H1 (cell line): ENCODE data around the gene SLC22A14. TPM values are rescaled to one million over a fixed set of nuclear protein-coding genes. Genes with fewer than 3 reads are reported as not detected.

Source experiments
- CTCF ChIA-PET: fragments of 300-600 bp; sonication (Branson Sonifier 250); formaldehyde crosslinking; loops from one replicate; lab custom pipeline; 2021; ENCODE audit not compliant: partially characterized antibody; lab: Charles Lee
- POLR2A ChIA-PET: fragments of 300-600 bp; sonication (Branson Sonifier 250); formaldehyde crosslinking; loops from one replicate; lab custom pipeline; 2021; ENCODE audit warnings: inconsistent platforms; ENCODE audit not compliant: partially characterized antibody; lab: Charles Lee
- DNase-seq, 2 experiments: peaks; one replicate each; pipeline versions ENCODE4 v3.0.0 to v3.0.0-alpha.2; 2010 to 2022; ENCODE audit warnings: low spot score in 2 of 2, low read depth in 1 of 2, mixed read lengths in 1 of 2
- FAIRE-seq: peaks from 2 replicates; lab custom pipeline; 2011; peaks lifted over from hg19 to GRCh38; lab: Jason Lieb, UNC
- H2AFZ ChIP-seq: 2 replicates; pipeline ENCODE4 v1.8.1; 2012; ENCODE audit warnings: low read length, inconsistent platforms
- H2AK5ac ChIP-seq: 2 replicates; pipeline ENCODE4 v1.6.1; 2013; ENCODE audit warnings: low read depth, low read length
- H2BK120ac ChIP-seq: replicated peaks from 2 replicates; pipeline ENCODE3; 2013; ENCODE audit warnings: low read depth, low read length, inconsistent platforms
- H2BK12ac ChIP-seq: 2 replicates; pipeline ENCODE4 v1.6.1; 2013; ENCODE audit warnings: low read depth, low read length
- H2BK15ac ChIP-seq: 2 replicates; pipeline ENCODE4 v1.6.1; 2013; ENCODE audit warnings: low read length
- H2BK20ac ChIP-seq: 2 replicates; pipeline ENCODE4 v1.6.1; 2013; ENCODE audit warnings: low read length
- H2BK5ac ChIP-seq: 2 replicates; pipeline ENCODE4 v1.6.1; 2013; ENCODE audit warnings: low read depth, low read length
- H3K14ac ChIP-seq: 2 replicates; pipeline ENCODE4 v1.6.1; 2013; ENCODE audit warnings: inconsistent platforms; ENCODE audit not compliant: insufficient read length
- H3K18ac ChIP-seq: 2 replicates; pipeline ENCODE4 v1.6.1; 2013; ENCODE audit warnings: low read length; ENCODE audit errors: extremely low read depth
- H3K23ac ChIP-seq: 2 replicates; pipeline ENCODE4 v1.6.1; 2013; ENCODE audit warnings: inconsistent platforms; ENCODE audit not compliant: insufficient read length
- H3K23me2 ChIP-seq: 2 replicates; pipeline ENCODE4 v1.6.1; 2013; ENCODE audit warnings: low read depth, low read length
- H3K27ac ChIP-seq: 2 replicates; pipeline ENCODE4 v1.6.1; 2011; ENCODE audit warnings: low read depth, low read length, inconsistent platforms
- H3K27me3 ChIP-seq, 4 experiments: replicated peaks in 1 of 4; 1 replicate in 1 of 4; 2 replicates in 3 of 4; pipeline versions ENCODE4 v1.6.1 to v1.8.1; 2011 to 2013; ENCODE audit warnings: low read length in 3 of 4, mild to moderate bottlenecking in 3 of 4, inconsistent platforms in 2 of 4, mixed read lengths in 2 of 4, moderate library complexity in 1 of 4; ENCODE audit not compliant: control insufficient read depth in 3 of 4, insufficient read depth in 3 of 4; ENCODE audit errors: extremely low read depth in 1 of 4
- H3K36me3 ChIP-seq, 4 experiments: 2 replicates each; pipeline versions ENCODE4 v1.6.1 to v1.8.1; 2011 to 2013; ENCODE audit warnings: mild to moderate bottlenecking in 4 of 4, low read length in 3 of 4, moderate library complexity in 2 of 4, control low read depth in 1 of 4, inconsistent platforms in 1 of 4; ENCODE audit not compliant: insufficient read depth in 4 of 4, control insufficient read depth in 2 of 4
- H3K4ac ChIP-seq: replicated peaks from 2 replicates; pipeline ENCODE3; 2013; ENCODE audit warnings: low read length, low read depth, mixed read lengths, inconsistent platforms; ENCODE audit not compliant: insufficient read length
- H3K4me1 ChIP-seq, 4 experiments: replicated peaks in 1 of 4; 1 replicate in 1 of 4; 2 replicates in 3 of 4; pipeline versions ENCODE4 v1.6.1 to v1.8.1; 2011 to 2013; ENCODE audit warnings: low read length in 3 of 4, inconsistent platforms in 2 of 4, mixed read lengths in 1 of 4; ENCODE audit not compliant: insufficient read depth in 4 of 4, control insufficient read depth in 3 of 4
- H3K4me2 ChIP-seq, 2 experiments: 2 replicates each; pipeline versions ENCODE4 v1.6.1 to v1.8.1; 2011 to 2013; ENCODE audit warnings: low read depth in 2 of 2, low read length in 2 of 2, control low read depth in 1 of 2, inconsistent platforms in 1 of 2, mild to moderate bottlenecking in 1 of 2; ENCODE audit not compliant: insufficient read depth in 1 of 2
- H3K4me3 ChIP-seq, 4 experiments: fragments of 200-600, 300-600 bp in 1 of 4; sonication (generic), shearing (Covaris generic), sonication (Bioruptor Twin) in 1 of 4; 2 replicates each; pipeline versions ENCODE4 v1.5.1 to v1.8.1; 2011 to 2016; ENCODE audit warnings: low read length in 4 of 4, low read depth in 3 of 4, control low read depth in 2 of 4, inconsistent platforms in 2 of 4, mild to moderate bottlenecking in 2 of 4, mixed read lengths in 1 of 4, moderate library complexity in 1 of 4; ENCODE audit not compliant: insufficient read depth in 2 of 4; ENCODE audit errors: extremely low read depth in 1 of 4
- H3K56ac ChIP-seq: replicated peaks from 2 replicates; pipeline ENCODE3; 2013; ENCODE audit warnings: low read depth, mild to moderate bottlenecking, mixed read lengths, low read length, inconsistent platforms; ENCODE audit not compliant: insufficient read length
- H3K79me1 ChIP-seq: 2 replicates; pipeline ENCODE4 v1.6.1; 2013; ENCODE audit warnings: low read depth, low read length, control low read depth
- H3K79me2 ChIP-seq, 2 experiments: 2 replicates each; pipeline versions ENCODE4 v1.6.1 to v1.8.1; 2012 to 2013; ENCODE audit warnings: low read length in 2 of 2, mild to moderate bottlenecking in 2 of 2, inconsistent platforms in 1 of 2; ENCODE audit not compliant: insufficient read depth in 2 of 2, control insufficient read depth in 1 of 2
- H3K9ac ChIP-seq, 4 experiments: replicated peaks in 1 of 4; 1 replicate in 1 of 4; 2 replicates in 3 of 4; pipeline versions ENCODE4 v1.6.1 to v1.8.1; 2011 to 2013; ENCODE audit warnings: low read depth in 3 of 4, low read length in 3 of 4, control low read depth in 2 of 4, mild to moderate bottlenecking in 2 of 4, moderate library complexity in 2 of 4, inconsistent platforms in 1 of 4; ENCODE audit errors: extremely low read depth in 1 of 4
- H3K9me3 ChIP-seq, 2 experiments: 2 replicates each; pipeline versions ENCODE4 v1.6.1 to v1.8.1; 2012 to 2013; ENCODE audit warnings: mild to moderate bottlenecking in 2 of 2, moderate library complexity in 2 of 2, control low read depth in 1 of 2, inconsistent platforms in 1 of 2, low read depth in 1 of 2, low read length in 1 of 2, mixed read lengths in 1 of 2; ENCODE audit not compliant: insufficient read depth in 2 of 2
- H4K20me1 ChIP-seq, 2 experiments: replicated peaks in 1 of 2; 2 replicates each; pipeline versions ENCODE3 to v1.8.1; 2011 to 2013; ENCODE audit warnings: inconsistent platforms in 2 of 2, low read length in 2 of 2, mild to moderate bottlenecking in 1 of 2; ENCODE audit not compliant: insufficient read depth in 2 of 2, control insufficient read depth in 1 of 2
- H4K5ac ChIP-seq: 2 replicates; pipeline ENCODE4 v1.6.1; 2013; ENCODE audit warnings: low read length, low read depth, mixed read lengths, inconsistent platforms; ENCODE audit not compliant: insufficient read length
- H4K8ac ChIP-seq: 2 replicates; pipeline ENCODE4 v1.8.0; 2013; ENCODE audit warnings: mild to moderate bottlenecking, moderate library complexity, low read length, inconsistent platforms; ENCODE audit not compliant: insufficient read depth; ENCODE audit errors: extremely low read depth
- H4K91ac ChIP-seq: replicated peaks from 2 replicates; pipeline ENCODE3; 2013; ENCODE audit warnings: low read length, mixed read lengths, inconsistent platforms; ENCODE audit not compliant: insufficient read length
- ATF2 ChIP-seq: IDR thresholded peaks from 2 replicates; pipeline ENCODE4 v1.6.1; 2012; ENCODE audit warnings: low read length, inconsistent platforms
- CEBPB ChIP-seq: IDR thresholded peaks from 2 replicates; pipeline ENCODE4 v1.6.1; 2012; ENCODE audit warnings: low read depth, low read length
- EGR1 ChIP-seq: IDR thresholded peaks from 2 replicates; pipeline ENCODE4 v1.6.1; 2011; ENCODE audit warnings: low read depth, low read length, borderline replicate concordance
- EP300 ChIP-seq, 2 experiments: IDR thresholded peaks; 1 replicate in 1 of 2; 2 replicates in 1 of 2; pipeline ENCODE4 v1.6.1; 2011 to 2012; ENCODE audit warnings: low read depth in 2 of 2, low read length in 2 of 2, mild to moderate bottlenecking in 2 of 2, borderline replicate concordance in 1 of 2, inconsistent platforms in 1 of 2, moderate library complexity in 1 of 2
- RNF2 ChIP-seq: fragments of 200-900, 300-1000 bp; sonication (generic); IDR thresholded peaks from 2 replicates; pipeline ENCODE4 v1.7.1; 2016; ENCODE audit warnings: borderline replicate concordance, low read depth, mild to moderate bottlenecking, antibody characterized with exemption, low read length; ENCODE audit not compliant: poor library complexity, severe bottlenecking; ENCODE audit errors: missing control alignments
- SIRT6 ChIP-seq: IDR thresholded peaks from one replicate; pipeline ENCODE4 v1.7.1; 2012; ENCODE audit warnings: low read length, inconsistent platforms
- SIX5 ChIP-seq: IDR thresholded peaks from 2 replicates; pipeline ENCODE4 v1.6.1; 2011; ENCODE audit warnings: mild to moderate bottlenecking, low read depth, low read length
- SP1 ChIP-seq: IDR thresholded peaks from 2 replicates; pipeline ENCODE4 v1.6.1; 2011; ENCODE audit warnings: low read depth, low read length
- SP4 ChIP-seq: IDR thresholded peaks from 2 replicates; pipeline ENCODE4 v1.6.1; 2012; ENCODE audit warnings: low read length, inconsistent platforms
- TBP ChIP-seq: IDR thresholded peaks from 2 replicates; pipeline ENCODE4 v1.6.1; 2011; ENCODE audit warnings: low read depth, low read length, improper control_type of control experiment
- YY1 ChIP-seq: IDR thresholded peaks from 2 replicates; pipeline ENCODE4 v1.6.1; 2011; ENCODE audit warnings: low read depth, mild to moderate bottlenecking, low read length
- WGBS, 2 experiments: shearing (Covaris generic) in 1 of 2; methylation state at CpG; one replicate each; pipeline versions ENCODE4 v1.1.6 to v1.1.7; 2013 to 2015; ENCODE audit warnings: low lambda C conversion rate in 2 of 2, mixed read lengths in 2 of 2, inconsistent platforms in 1 of 2, low coverage in 1 of 2, missing lambda C conversion rate in 1 of 2; ENCODE audit not compliant: insufficient replicate concordance in 2 of 2, insufficient coverage in 1 of 2, insufficient read length in 1 of 2; ENCODE audit errors: extremely low coverage in 1 of 2, missing lambda C conversion rate in 1 of 2; 5-methylcytosine and 5-hydroxymethylcytosine counted together
- polyA plus RNA-seq, 7 experiments: library from polyadenylated mRNA; depleted of rRNA in 3 of 7; stranded (reverse) in 5 of 7; unstranded in 2 of 7; fragments of >200 nt in 5 of 7; fragments of 200-250 nt in 2 of 7; gene quantifications; 1 replicate in 5 of 7; 2 replicates in 1 of 7; 4 replicates in 1 of 7; pipeline versions ENCODE4 v1.2.1 to v1.2.3, GENCODE V29; 2011 to 2013; ENCODE audit warnings: missing spikeins in 2 of 7, mixed read lengths in 2 of 7
- total RNA-seq: library from RNA; stranded (reverse); fragmentation: NEBNext Ultra II Directional; extraction: Animal tissue kit (Norgen Biotek cat#: 25700); gene quantifications from 2 replicates; pipeline ENCODE4 v1.2.1, GENCODE V29; 2021
- TF ChIP-seq, protein P1 (sequence below): IDR thresholded peaks from 2 replicates; pipeline ENCODE4 v1.6.1; 2012; ENCODE audit warnings: inconsistent platforms

The SLC22A14 gene
- total and polyA plus RNA-seq, 2 of the 8 experiments (the other 6 are each of a cell fraction or from before 2014, with no cell fraction given) = 0.03 TPM; not detected in 1

DNA sequence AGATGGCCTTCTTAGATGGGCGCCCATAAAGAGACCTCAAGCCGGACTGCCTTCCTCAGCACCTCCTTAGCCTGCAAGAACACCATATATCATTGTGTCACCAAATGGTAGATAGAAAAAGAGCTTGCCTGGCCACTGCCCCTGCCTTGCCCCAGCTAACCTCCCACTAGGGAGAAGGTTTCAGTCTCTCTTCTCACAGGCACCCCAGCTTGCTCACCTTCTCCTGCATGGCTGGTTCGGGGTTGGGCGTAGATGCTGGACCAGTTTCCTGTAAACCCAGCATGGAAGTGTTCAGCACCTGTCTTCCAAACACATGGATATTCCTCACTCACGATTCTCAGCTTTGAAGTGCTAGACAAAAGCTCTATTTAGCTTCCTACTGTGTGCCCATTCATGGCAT is 3.3 kb upstream of the SLC22A14 start:
- H3K4ac ChIP-seq = no peak overlapping the region
- H2AK5ac ChIP-seq = no peak overlapping the region
- no peak overlapping the region for H4K5ac ChIP-seq
- H3K27ac ChIP-seq = no peak overlapping the region
- H2BK5ac ChIP-seq = no peak overlapping the region
- WGBS, 2 experiments = 96% methylated on average over 3 of the region's 5 CpGs; no CpG with 5 or more reads in 1 of the 2 experiments
- H3K36me3 ChIP-seq = no peaks in the 10 kb centered on the region
- CTCF ChIA-PET = interaction anchor here (0.9 to 1.0 kb wide), 2 partner anchors 147 to 243 kb away, joined by 3 read pairs; no protein-coding TSS in a partner anchor
- no peak overlapping the region for H4K8ac ChIP-seq
- H2AFZ ChIP-seq = no peak overlapping the region
- POLR2A ChIA-PET = interaction anchor here (0.8 to 1.0 kb wide), 3 partner anchors 15 to 159 kb away, joined by 3 read pairs; no protein-coding TSS in a partner anchor
- H4K91ac ChIP-seq = no peak overlapping the region
- no peaks in the 10 kb centered on the region for H3K23me2 ChIP-seq
- H4K20me1 ChIP-seq = no peaks in the 10 kb centered on the region
- no peaks in the 10 kb centered on the region for H3K27me3 ChIP-seq
- DNase-seq = peak in 1 of 2 experiments; percentile 30
- no peaks in the 10 kb centered on the region for H3K79me1 ChIP-seq
- no peak for FAIRE-seq
- no peak overlapping the region for H3K18ac ChIP-seq
- H3K9me3 ChIP-seq = no peaks in the 10 kb centered on the region
- no peak overlapping the region for H3K14ac ChIP-seq
- H2BK12ac ChIP-seq = no peak overlapping the region
- H3K4me3 ChIP-seq = no peak overlapping the region
- H2BK120ac ChIP-seq = no peak overlapping the region
- H2BK20ac ChIP-seq = no peak overlapping the region
- H2BK15ac ChIP-seq = no peak overlapping the region
- H3K56ac ChIP-seq = no peak overlapping the region
- H3K23ac ChIP-seq = no peak overlapping the region
- no peaks in the 10 kb centered on the region for H3K79me2 ChIP-seq
- no peak overlapping the region for H3K4me2 ChIP-seq
- H3K9ac ChIP-seq = no peak overlapping the region
- no peaks in the 10 kb centered on the region for H3K4me1 ChIP-seq
- TF ChIP-seq EP300 (IDR thresholded peaks at IDR 0.05; ENCODE audit: borderline replicate concordance in 1 of 2, low read depth in 2 of 2, low read length in 2 of 2) (no peak), SP4 (no peak), YY1 (no peak), EGR1 (no peak), TBP (no peak), SIRT6 (no peak), ATF2 (no peak), CEBPB (no peak), RNF2 (no peak), SP1 (no peak), SIX5 (no peak)
- TF ChIP-seq, protein P1, sequence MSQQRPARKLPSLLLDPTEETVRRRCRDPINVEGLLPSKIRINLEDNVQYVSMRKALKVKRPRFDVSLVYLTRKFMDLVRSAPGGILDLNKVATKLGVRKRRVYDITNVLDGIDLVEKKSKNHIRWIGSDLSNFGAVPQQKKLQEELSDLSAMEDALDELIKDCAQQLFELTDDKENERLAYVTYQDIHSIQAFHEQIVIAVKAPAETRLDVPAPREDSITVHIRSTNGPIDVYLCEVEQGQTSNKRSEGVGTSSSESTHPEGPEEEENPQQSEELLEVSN = no peak
